Measurements from ENCODE around the gene DGCR6L.
A peak's percentile ranks its signal among the peaks of the same experiment; 100 is the strongest.
"Not testable (repeated sequence)": the region's sequence is repeated elsewhere in the genome, so short reads cannot be mapped to it uniquely, and the experiment has no call there.

DGCR6L gene

GRCh38 chr22:20319745-20320658, at the start of gene DGCR6L:
Gene DGCR6L, minus strand, starts transcription at chr22:20320060. Its CDS starts 72 bp downstream, at chr22:20319988.
- FAIRE-seq = peak; percentile 81
- peak; percentile 98 for DNase-seq (ENCODE audit: low spot score)

- not testable (repeated sequence) for FAIRE-seq; DNase-seq (ENCODE audit: low spot score)
Measured at GRCh38 chr22:20368875-20369274, 49.0 kb upstream of the DGCR6L start.

DNA sequence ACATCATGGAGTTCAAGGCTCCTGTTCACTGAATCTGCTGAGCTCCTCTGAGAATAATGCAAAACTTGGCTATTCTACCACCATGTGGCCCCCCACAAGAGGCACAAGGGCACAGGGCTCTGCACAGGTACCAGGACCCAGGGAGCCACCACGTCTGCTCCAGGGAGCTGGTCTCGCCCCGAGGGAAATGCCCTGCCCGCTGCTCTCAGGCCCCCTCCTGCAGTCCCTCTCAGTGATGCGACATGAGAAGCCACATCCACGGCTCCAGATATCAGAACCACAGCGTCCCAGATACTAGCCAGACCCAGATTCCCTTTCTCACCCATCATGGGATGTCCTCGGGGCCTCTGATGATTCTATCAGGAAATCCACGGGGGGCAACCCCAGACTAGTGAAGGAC, 47.0 kb upstream of the DGCR6L start:
- DNase-seq (ENCODE audit: low spot score); FAIRE-seq: not testable (repeated sequence)

GRCh38 chr22:20364335-20365260, 44.7 kb upstream of the DGCR6L start:
- FAIRE-seq = peak; percentile 90
- DNase-seq (ENCODE audit: low spot score) = peak; percentile 16

DNA sequence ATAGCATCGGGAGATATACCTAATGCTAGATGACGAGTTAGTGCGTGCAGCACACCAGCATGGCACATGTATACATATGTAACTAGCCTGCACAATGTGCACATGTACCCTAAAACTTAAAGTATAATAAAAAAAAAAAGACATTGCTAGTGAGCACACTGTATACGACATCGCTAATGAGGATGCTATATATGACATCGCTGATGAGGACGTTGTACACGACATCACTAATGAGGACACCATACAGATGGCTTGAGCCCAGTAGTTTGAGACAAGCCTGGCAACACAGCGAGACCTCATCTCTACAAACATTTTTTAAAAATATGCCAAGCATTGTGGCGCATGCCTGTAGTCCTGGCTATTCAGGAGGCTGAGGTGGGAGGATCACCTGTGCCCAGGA, 42.5 kb upstream of the DGCR6L start:
- FAIRE-seq; DNase-seq (ENCODE audit: low spot score): not testable (repeated sequence)

DNA sequence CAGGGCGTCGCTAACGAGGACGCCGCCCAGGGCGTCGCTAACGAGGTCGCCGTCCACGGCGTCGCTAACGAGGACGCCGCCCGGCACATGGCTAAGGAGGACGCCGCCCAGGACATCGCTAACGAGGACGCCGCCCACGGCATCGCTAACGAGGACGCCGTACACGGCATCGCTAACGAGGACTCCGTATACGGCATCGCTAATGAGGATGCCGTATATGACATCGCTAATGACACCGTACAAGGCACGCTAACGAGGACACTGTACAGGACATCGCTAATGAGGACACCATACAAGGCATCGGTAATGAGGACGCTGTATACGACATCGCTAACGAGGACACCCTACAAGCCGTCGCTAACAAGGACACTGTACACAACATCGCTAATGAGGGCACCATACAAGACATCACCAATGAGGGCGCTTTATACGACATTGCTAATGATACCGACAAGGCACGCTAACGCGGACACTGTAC, 41.9 kb upstream of the DGCR6L start:
- FAIRE-seq; DNase-seq (ENCODE audit: low spot score): not testable (repeated sequence)

DNA sequence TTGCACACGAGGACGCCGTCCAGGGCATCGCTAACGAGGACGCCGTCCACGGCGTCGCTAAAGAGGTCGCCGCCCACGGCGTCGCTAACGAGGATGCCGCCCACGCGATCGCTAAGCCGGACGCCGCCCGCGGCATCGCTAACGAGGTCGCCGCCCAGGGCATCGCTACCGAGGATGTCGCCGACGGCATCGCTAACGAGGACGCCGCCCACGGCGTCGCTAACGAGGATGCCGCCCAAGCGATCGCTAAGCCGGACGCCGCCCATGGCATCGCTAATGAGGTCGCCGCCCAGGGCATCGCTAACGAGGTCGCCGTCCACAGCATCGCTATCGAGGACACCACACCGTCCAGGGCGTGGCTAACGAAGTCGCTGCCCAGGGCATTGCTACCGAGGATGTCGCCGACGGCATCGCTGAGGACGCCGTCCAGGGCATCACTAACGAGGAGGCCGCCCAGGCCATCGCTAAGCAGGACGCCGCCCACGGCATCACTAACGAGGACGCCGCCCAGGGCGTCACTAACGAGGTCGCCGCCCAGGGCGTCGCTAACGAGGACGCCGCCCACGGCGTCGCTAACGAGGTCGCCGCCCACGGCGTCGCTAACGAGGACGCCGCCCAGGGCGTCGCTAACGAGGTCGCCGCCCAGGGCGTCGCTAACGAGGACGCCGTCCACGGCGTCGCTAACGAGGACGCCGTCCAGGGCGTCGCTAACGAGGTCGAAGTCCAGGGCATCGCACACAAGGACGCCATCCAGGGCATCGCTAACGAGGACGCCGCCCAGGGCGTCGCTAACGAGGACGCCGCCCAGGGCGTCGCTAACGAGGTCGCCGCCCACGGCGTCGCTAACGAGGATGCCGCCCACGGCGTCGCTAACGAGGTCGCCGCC, 41.2 kb upstream of the DGCR6L start:
- FAIRE-seq = peak; percentile 72
- not testable (repeated sequence) for DNase-seq (ENCODE audit: low spot score)

- peak; percentile 78 for FAIRE-seq
- not testable (repeated sequence) for DNase-seq (ENCODE audit: low spot score)
Measured at GRCh38 chr22:20360261-20360660, 40.4 kb upstream of the DGCR6L start.

DNA sequence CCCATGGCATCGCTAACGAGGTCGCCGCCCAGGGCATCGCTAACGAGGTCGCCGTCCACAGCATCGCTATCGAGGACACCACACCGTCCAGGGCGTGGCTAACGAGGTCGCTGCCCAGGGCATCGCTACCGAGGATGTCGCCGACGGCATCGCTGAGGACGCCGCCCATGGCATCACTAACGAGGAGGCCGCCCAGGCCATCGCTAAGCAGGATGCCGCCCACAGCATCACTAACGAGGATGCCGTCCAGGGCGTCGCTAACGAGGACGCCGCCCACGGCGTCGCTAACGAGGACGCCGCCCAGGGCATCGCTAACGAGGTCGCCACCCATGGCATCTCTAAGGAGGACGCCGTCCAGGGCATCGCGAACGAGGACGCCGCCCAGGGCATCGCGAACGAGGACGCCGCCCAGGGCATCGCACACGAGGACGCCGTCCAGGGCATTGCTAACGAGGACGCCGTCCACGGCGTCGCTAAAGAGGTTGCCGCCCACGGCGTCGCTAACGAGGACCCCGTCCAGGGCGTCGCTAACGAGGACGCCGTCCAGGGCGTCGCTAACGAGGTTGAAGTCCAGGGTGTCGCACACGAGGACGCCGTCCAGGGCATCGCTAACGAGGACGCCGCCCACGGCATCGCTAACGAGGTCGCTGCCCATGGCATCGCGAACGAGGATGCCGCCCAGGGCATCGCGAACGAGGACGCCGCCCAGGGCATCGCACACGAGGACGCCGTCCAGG, 38.8 kb upstream of the DGCR6L start:
- not testable (repeated sequence) for DNase-seq (ENCODE audit: low spot score)
- peak; percentile 94 for FAIRE-seq

DNA sequence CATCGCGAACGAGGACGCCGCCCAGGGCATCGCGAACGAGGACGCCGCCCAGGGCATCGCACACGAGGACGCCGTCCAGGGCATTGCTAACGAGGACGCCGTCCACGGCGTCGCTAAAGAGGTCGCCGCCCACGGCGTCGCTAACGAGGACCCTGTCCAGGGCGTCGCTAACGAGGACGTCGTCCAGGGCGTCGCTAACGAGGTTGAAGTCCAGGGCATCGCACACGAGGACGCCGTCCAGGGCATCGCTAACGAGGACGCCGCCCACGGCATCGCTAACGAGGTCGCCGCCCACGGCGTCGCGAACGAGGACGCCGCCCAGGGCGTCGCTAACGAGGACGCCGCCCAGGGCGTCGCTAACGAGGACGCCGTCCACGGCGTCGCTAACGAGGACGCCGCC, 38.1 kb upstream of the DGCR6L start:
- not testable (repeated sequence) for DNase-seq (ENCODE audit: low spot score); FAIRE-seq

- DNase-seq (ENCODE audit: low spot score) = not testable (repeated sequence)
- FAIRE-seq = peak; percentile 97
Measured at GRCh38 chr22:20356906-20357305, 37.0 kb upstream of the DGCR6L start.

GRCh38 chr22:20355939-20356636, 36.2 kb upstream of the DGCR6L start:
- not testable (repeated sequence) for DNase-seq (ENCODE audit: low spot score)
- FAIRE-seq = peak; percentile 82

DNA sequence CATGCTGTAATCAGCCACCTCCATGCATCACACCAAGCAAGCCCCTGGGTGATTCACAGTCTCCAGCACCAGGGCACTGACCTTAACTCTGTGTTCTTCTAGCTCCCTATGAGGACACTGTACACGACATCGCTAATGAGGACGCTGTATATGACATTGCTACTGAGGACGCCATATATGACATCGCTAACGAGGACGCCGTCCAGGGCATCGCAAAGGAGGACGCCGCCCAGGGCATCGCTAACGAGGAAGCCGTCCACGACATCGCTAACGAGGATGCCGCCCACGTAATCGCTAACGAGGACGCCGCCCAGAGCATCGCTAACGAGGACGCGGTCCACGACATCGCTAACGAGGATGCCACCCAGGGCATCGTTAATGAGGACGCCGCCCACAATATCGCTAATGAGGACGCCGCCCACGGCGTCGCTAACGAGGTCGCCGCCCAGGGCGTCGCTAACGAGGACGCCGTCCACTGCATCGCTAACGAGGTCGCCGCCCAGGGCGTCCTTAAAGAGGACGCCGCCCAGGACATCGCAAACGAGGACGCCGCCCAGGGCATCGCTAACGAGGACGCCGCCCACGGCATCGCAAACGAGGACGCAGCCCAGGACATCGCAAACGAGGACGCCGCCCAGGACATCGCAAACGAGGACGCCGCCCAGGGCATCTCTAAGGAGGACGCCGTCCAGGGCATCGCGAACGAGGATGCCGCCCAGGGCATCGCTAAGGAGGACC, 34.5 kb upstream of the DGCR6L start:
- no peak for DNase-seq (ENCODE audit: low spot score)
- peak; percentile 68 for FAIRE-seq

DNA sequence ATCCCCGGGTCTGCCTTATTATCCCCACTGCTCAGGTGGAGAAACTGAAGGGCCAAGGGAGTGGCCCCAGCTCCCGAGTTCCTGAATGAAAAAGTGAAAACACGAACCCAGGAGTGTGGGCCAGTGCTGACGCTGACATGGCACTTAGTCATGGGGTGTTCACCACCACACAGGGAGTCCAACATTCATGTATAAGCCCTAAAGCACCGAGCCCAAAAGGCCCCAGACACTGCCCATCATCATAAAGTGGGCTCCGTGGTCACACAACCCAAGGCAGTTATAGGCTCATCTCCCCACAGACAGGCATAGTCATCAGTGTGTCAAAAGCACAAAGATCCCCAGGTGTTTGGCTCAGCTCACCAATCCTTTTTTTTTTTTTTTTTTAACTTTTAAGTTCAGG, 32.7 kb upstream of the DGCR6L start:
- DNase-seq (ENCODE audit: low spot score); FAIRE-seq: not testable (repeated sequence)

DNA sequence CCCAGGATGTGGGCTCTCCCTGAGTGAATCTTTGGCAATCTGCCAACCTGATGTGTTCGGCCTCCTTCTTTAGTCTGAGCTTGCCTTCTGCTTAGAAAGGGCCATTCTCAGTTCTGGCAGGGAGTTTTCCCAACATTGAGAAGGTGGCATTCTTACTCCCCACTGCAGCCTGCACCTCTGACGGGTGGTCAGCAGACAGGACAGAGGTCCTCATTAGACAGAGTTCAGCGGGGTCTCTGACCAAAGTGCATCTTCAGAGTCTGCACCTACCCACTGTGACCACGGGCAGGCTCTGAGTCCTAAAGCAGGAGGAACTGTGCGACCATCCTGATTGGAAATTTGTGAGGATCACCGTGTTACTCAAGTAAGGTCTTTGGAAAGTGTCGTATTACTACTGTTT, 26.7 kb upstream of the DGCR6L start:
- not testable (repeated sequence) for DNase-seq (ENCODE audit: low spot score); FAIRE-seq

GRCh38 chr22:20338291-20338690, 18.4 kb upstream of the DGCR6L start:
- FAIRE-seq = peak; percentile 93
- DNase-seq (ENCODE audit: low spot score) = not testable (repeated sequence)

DNA sequence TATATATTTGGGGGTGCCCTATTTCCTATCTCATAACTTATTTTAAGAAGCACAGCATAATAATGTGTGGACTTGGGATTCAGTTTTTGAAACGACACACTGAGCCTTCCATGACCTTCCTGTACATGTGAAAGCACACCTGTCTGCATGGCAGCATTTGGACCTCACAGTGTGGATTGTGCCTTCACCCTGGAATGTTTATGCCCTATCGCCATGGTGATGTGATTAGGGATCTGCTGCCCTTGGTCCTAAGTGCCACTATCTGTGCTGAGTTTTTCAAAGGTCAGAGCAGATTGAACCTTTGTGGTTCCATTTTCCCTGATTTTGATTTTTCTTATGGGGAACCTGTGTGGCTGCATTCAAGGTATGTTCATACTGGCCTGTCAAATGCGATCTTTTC, 17.9 kb upstream of the DGCR6L start:
- FAIRE-seq; DNase-seq (ENCODE audit: low spot score): not testable (repeated sequence)

DNA sequence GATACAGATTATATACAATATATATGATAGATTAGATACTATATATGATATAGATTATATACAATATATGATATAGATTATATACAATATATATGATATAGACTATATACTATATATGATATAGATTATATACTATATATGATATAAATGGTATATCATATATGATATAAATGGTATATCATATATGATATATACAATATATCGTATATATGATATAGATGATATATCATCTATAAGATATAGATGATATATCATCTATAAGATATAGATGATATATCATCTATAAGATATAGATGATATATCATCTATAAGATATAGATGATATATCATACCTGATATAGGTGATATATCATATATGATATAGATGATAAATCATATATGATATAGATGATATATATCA, 16.7 kb upstream of the DGCR6L start:
- DNase-seq (ENCODE audit: low spot score); FAIRE-seq: not testable (repeated sequence)

All from urothelium cell line (cell line).